Body of pancreas (tissue), 4 donors: ENCODE measurements around the gene SP100.

Source experiments
- POLR2A ChIP-seq, 3 donors: fragments of 450-650 bp; IDR thresholded peaks; one replicate each; pipeline ENCODE4 v1.6.1; 2016; ENCODE audit warnings: antibody characterized with exemption in 3 of 3, mild to moderate bottlenecking in 2 of 3
- TF ChIP-seq, protein P1 (sequence below), 7 experiments: fragments of 450-650 bp in 4 of 7; fragments of 200-600 bp in 3 of 7; sonication (generic) in 3 of 7; IDR thresholded peaks; one replicate each; pipeline ENCODE4 v1.5.1; 2016 to 2019; ENCODE audit warnings: antibody characterized with exemption in 7 of 7

DNA sequence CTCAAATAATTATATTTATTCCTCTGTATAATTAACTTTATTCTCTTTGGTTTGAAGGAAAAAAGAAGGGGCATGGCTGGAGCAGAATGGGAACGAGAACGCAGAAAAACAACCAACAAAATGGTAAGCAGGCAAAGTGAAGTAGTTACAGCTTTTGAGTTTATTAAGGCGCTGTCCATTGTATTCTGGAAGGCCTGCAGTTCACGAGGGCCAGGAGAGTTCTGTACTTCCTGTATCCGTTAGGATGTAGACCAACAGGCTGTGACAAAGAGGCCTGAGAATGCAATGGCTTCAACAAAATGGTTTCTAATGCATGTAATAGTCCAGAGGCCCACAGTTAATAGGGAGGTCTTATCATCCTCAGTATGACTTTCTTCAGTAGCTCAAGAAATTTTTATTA is 32.5 kb upstream of the SP100 start:
- no peak for TF ChIP-seq POLR2A (IDR thresholded peaks at IDR 0.05)
- TF ChIP-seq, protein P1, sequence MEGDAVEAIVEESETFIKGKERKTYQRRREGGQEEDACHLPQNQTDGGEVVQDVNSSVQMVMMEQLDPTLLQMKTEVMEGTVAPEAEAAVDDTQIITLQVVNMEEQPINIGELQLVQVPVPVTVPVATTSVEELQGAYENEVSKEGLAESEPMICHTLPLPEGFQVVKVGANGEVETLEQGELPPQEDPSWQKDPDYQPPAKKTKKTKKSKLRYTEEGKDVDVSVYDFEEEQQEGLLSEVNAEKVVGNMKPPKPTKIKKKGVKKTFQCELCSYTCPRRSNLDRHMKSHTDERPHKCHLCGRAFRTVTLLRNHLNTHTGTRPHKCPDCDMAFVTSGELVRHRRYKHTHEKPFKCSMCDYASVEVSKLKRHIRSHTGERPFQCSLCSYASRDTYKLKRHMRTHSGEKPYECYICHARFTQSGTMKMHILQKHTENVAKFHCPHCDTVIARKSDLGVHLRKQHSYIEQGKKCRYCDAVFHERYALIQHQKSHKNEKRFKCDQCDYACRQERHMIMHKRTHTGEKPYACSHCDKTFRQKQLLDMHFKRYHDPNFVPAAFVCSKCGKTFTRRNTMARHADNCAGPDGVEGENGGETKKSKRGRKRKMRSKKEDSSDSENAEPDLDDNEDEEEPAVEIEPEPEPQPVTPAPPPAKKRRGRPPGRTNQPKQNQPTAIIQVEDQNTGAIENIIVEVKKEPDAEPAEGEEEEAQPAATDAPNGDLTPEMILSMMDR (IDR thresholded peaks at IDR 0.05) = no peak
